Stimulated activated CD4-positive, alpha-beta T cell treated with anti-CD3 and anti-CD28 coated beads, TNF-alpha, amount 100 ng/mL, for 1 hour (primary cell): ENCODE results near the gene MYB.
"Not testable (repeated sequence)": the region's sequence is repeated elsewhere in the genome, so short reads cannot be mapped to it uniquely, and the experiment has no call there.

Source experiments
- DNase-seq, 3 donors: peaks; one replicate each; pipeline ENCODE4 v3.0.0-alpha.2; 2020; ENCODE audit warnings: low read depth in 3 of 3, low spot score in 1 of 3

The MYB gene

GRCh38 chr6:135180542-135181332 is at the start of gene MYB:
Gene MYB (plus strand): TSS chr6:135181308. CDS start chr6:135181514, 206 bp downstream.
- DNase-seq = peak in 2 of 3 donors; percentile 51 to 65

GRCh38 chr6:135132776-135133175 is 48.3 kb upstream of the MYB start:
- no peak for DNase-seq

GRCh38 chr6:135135835-135136234 is 45.3 kb upstream of the MYB start:
- DNase-seq = no peak

GRCh38 chr6:135137826-135138225 is 43.3 kb upstream of the MYB start:
- DNase-seq = no peak

- no peak for DNase-seq
Observed at GRCh38 chr6:135141182-135141581, 39.9 kb upstream of the MYB start.

GRCh38 chr6:135141728-135142127 is 39.4 kb upstream of the MYB start:
- no peak for DNase-seq

- not testable (repeated sequence) for DNase-seq
Observed at GRCh38 chr6:135142232-135142631, 38.9 kb upstream of the MYB start.

- DNase-seq = no peak
Observed at GRCh38 chr6:135144673-135145062, 36.4 kb upstream of the MYB start.

GRCh38 chr6:135145063-135145800 is 35.9 kb upstream of the MYB start:
- DNase-seq = no peak

- no peak for DNase-seq
Observed at GRCh38 chr6:135146162-135146934, 34.8 kb upstream of the MYB start.

- no peak for DNase-seq
Observed at GRCh38 chr6:135147637-135148592, 33.2 kb upstream of the MYB start.

GRCh38 chr6:135148889-135149288 is 32.2 kb upstream of the MYB start:
- DNase-seq = no peak

- DNase-seq = no peak
Observed at GRCh38 chr6:135149376-135149775, 31.7 kb upstream of the MYB start.

GRCh38 chr6:135150481-135150880 is 30.6 kb upstream of the MYB start:
- not testable (repeated sequence) for DNase-seq

GRCh38 chr6:135154125-135154524 is 27.0 kb upstream of the MYB start:
- not testable (repeated sequence) for DNase-seq

GRCh38 chr6:135158397-135158796 is 22.7 kb upstream of the MYB start:
- DNase-seq = no peak

GRCh38 chr6:135159531-135159930 is 21.6 kb upstream of the MYB start:
- no peak for DNase-seq

GRCh38 chr6:135161411-135162395 is 19.4 kb upstream of the MYB start:
- DNase-seq = no peak

- peak in 1 of 3 donors; percentile 21 for DNase-seq
Observed at GRCh38 chr6:135162678-135163439, 18.2 kb upstream of the MYB start.
